Measurements from ENCODE around the gene NAA50.

The NAA50 gene

GRCh38 chr3:113741086-113741485 is 5.0 kb downstream of the NAA50 start:
- no peak for DNase-seq

- DNase-seq: peak; percentile 38
These were observed 9.4 kb downstream of the NAA50 start for GRCh38 chr3:113736548-113737089.

GRCh38 chr3:113731694-113732093 is 14.4 kb downstream of the NAA50 start:
- no peak for DNase-seq

GRCh38 chr3:113730550-113730949 is 15.5 kb downstream of the NAA50 start:
- DNase-seq: no peak

- DNase-seq: no peak
These were observed 17.4 kb downstream of the NAA50 start for GRCh38 chr3:113728661-113729060.

- no peak for DNase-seq
These were observed 24.4 kb downstream of the NAA50 start for GRCh38 chr3:113721636-113722035.

GRCh38 chr3:113719758-113720157 is 26.3 kb downstream of the NAA50 start:
- no peak for DNase-seq

- DNase-seq: no peak
These were observed 26.8 kb downstream of the NAA50 start for GRCh38 chr3:113719294-113719693.

GRCh38 chr3:113717818-113718217 is 28.2 kb downstream of the NAA50 start:
- DNase-seq: no peak

GRCh38 chr3:113717308-113717707 is 28.7 kb downstream of the NAA50 start:
- DNase-seq: no peak

- no peak for DNase-seq
These were observed 31.3 kb downstream of the NAA50 start for GRCh38 chr3:113714702-113715101.

- DNase-seq: no peak
These were observed 33.9 kb downstream of the NAA50 start for GRCh38 chr3:113712129-113712528.

- DNase-seq: no peak
These were observed 38.2 kb downstream of the NAA50 start for GRCh38 chr3:113707835-113708234.

GRCh38 chr3:113698956-113699355 is 47.1 kb downstream of the NAA50 start:
- no peak for DNase-seq

GRCh38 chr3:113698213-113698742 is 47.8 kb downstream of the NAA50 start:
- DNase-seq: no peak

GRCh38 chr3:113697500-113698090 is 48.5 kb downstream of the NAA50 start:
- no peak for DNase-seq

GRCh38 chr3:113696658-113697499 is 49.2 kb downstream of the NAA50 start:
- DNase-seq: peak; percentile 99

- peak; percentile 35 for DNase-seq
These were observed 50.0 kb downstream of the NAA50 start, which contains the start of gene USF3 for GRCh38 chr3:113695786-113696645. USF3 (minus strand) TSS chr3:113696642; CDS start chr3:113674878, 21,764 bp downstream.

- DNase-seq: no peak
These were observed 50.6 kb downstream of the NAA50 start for GRCh38 chr3:113695431-113695785.

- DNase-seq: no peak
These were observed 55.6 kb downstream of the NAA50 start for GRCh38 chr3:113690482-113690881.

- no peak for DNase-seq
These were observed 59.9 kb downstream of the NAA50 start for GRCh38 chr3:113685956-113686721.

GRCh38 chr3:113685124-113685523 is 60.9 kb downstream of the NAA50 start:
- no peak for DNase-seq
